Cerebellar nuclear complex (tissue), 1 donor: ENCODE measurements around the gene CPNE4.

Experiments
- DNase-seq, 2 experiments: peaks; one replicate each; lab custom pipeline; 2025; lab: John Stamatoyannopoulos, UW

The CPNE4 gene

DNA sequence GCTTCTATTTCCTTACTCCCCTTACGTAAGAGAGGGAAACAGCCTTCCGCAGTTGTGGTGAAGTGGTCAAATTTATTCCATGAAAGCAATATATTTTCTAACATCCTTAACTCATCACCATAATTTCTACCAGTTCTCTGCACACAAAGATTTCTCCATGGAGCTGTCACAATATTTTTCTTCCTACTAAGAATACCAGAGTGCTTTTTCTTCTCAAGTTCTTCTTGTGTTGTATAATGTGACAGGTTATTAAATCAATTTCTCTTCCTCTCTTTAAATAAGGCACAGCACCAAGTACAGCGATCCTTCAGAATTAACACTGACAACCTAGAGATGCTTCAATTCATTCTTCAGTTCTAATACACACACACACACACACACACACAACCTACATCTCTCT is 153.0 kb downstream of the CPNE4 start:
- DNase-seq = no peak

DNA sequence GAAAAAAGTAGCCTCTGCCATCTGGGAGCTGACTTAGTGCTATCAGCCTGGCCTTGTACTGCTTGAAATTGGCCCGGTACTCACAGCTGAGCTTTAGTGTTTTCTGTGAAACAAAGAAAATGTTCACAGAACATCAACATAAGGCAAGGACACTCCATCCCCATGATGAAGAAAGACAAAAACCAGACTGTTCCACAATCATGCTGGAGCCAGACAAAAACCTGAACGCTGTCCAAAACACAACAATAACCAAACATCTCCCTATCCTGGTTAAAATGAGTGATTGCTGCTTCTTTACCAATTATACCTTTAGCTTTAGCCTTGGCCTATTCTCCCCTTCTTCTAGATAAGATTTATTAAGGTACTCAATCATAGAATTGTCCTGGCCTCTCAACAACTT is 153.9 kb downstream of the CPNE4 start:
- no peak for DNase-seq

DNA sequence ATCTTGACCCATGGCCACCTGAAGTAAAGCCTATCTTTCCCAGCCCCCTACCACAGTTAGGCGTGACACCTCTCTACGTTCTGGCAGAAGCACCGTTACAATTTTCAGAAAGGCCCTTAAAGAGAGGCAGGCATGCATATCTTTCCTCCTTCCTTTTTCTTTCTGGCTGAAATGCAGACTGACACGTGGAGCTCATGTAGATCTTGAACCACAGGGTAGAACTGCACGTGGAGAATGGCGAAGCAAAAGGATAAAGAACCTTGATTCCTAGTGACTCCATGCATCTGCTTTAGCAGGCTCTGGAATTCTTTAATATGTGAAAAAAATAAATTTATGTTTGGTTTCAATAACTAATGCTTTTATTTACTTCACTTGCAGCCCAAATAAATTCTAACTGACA is 166.6 kb downstream of the CPNE4 start:
- DNase-seq = no peak

DNA sequence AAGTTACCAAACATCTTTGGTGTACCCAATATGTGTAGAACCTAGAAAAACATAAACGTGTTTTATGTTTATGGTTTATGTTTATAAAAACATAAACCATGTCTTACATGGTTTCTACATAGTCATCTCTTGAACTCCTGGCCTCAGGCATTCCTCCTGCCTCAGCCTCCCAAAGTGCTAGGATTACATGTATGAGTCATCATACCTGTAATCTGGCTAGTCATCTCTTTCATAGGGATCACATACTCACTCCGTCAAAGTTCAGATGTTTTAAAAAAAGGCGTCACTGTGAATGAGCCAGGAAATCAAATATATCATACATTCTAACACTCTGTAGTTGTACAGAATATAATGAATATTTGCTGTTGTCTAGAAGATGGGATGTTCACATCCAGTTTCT is 178.6 kb downstream of the CPNE4 start:
- no peak for DNase-seq

DNA sequence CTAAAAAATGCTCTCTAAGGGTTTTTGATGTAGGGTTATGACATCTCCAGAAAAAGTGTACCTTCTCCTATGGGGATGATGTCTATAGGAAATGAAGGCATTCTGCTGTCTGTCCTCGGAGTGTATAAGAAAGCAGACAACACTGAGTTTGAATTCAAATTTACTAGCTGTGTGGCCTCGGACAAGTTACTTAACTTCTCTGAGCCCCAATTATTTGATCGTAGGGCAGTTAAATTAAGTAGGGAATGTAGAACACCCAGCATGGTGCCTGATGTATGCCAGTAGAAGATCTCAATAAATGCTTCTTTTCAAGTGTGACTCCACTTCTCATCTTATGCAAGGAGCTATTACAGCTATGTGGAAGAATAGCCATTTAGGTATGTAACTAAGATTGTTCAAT is 184.6 kb downstream of the CPNE4 start:
- no peak for DNase-seq

DNA sequence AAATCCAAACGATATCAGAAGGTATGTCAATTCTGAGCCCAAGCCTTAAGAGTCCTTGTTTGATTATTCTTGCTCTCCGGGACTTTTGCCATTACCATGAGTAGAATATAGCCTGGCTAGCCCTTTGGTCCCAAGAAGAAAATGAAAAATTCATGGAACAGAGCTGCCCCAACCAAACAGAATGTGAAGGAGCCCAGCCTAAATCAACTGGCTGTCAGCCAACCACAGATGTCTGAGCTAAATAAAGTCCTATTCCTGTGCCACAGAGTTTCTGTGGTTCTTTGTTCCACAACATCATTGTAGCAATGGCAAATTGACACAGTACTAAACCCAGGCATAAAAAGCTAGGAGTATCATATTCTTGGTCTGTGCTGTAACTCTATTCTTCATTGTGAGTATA is 185.2 kb downstream of the CPNE4 start:
- DNase-seq = no peak

DNA sequence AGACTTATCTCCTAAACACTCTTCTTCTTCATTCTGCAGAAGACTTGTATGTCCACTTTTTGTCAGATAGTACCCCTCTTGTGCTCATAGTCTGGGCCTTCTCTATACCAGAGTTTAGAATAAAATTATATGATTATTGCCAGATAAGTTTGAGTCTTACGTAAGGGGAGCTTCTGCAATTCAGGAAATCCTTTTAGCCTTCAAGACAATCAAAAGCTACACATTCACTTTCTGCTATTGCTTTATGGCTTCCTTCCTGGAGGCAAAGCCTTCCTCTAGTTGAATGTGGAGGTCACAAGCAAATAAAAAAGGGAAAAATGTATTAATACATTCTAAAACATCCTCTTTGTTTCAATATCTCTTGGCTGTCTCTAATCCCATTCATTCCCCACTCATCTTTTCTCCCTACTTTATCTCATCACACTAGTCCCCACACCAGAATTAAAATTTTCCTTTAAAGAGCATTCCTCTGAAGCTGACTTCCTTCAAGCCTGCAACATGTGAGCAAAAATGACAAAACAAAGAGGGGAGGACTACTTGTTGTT is 186.8 kb downstream of the CPNE4 start:
- DNase-seq = no peak

DNA sequence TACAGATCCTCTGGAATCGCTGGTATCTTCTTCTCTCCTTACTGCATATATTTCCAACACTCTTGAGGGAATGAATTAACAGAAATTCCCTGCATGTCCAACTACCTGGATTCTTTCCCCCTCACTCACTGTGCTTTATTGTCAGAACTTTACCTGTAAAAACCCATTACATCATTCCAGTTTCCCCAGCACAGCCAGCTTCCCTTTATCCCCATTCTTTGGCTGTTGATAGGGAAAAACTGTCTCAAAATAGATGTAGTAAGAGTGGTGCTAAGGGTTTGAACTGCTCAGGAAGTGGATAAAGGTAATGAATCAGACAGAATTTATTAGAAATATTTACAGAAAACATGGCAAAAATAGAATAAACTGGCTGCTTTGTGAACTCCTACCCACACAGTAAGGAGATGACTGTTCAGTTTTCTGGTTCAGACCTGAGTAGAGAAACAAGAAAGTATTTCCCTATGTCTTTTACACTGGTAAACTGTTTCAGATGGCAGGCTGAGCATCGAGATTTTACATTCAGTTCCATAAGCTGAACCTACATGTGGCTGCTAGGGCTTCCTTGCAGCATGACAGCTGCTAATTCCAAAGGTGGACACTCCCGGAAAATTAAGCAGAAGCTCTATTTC is 188.4 kb downstream of the CPNE4 start:
- no peak for DNase-seq

DNA sequence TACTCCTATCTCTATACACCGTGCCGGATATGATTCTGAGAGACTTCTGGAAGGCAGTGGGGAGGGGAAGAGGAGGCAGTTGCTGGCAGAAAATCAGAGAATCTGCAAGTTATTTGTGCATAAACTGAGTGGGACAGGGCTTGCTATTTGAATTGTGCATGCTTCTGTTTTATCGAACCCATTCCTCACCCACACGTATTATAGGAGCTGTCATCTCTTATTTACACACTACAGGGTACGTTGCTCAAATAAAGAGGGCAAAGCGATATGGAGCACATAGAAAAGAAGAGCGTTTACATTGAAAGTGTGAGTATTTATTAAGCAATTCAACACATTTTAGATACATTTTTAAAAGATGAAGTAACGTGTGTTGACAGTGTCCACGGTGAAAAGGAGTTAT is 191.6 kb downstream of the CPNE4 start:
- DNase-seq = no peak

DNA sequence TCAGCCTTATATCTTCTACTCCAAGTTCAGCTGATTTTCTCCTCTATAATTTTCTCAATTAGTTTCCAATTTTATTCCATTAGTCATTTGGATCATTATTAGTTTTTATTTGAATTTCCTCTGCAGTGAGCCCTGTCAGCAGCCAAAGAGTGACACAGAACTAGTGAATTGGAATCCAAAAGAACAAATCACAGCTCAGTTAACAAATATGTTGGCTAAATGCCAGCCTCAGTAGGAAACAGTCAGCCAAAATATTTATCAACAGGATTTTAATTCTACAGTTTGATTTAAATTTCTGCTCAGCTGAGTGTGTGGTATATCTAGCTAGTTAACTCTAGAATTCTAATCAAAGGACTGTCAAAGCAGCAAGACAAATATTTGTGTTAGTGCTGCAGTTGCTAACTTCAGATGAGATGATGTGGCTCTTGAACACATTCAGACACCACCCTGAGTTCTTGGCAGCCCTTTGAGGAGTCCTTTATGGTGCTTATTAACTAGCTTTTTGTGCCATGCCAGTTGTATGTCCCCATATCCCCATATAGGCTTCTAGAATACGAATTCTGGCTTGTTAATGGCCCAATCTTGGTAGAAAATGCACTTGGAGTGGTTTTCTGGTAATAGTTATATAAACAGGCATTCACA is 194.5 kb downstream of the CPNE4 start:
- DNase-seq = no peak

DNA sequence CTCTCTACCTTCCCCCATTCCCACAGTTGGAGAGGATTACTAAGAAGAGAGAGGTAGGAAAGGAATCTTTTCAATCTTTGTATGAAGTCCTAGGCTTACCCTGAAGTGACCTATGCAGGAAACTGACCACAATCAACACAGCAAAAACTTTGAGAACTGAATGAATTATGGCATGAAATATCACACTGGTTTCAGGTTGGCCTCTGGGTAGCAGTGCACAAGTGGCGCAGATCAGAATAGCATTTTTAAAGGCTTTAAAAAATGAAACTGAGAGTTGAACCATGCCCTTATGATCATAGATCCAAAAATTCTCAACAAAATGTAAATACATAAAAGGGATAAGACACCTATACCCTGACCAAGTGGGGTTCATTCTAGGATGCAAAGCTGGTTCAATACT is 198.9 kb downstream of the CPNE4 start:
- no peak for DNase-seq

DNA sequence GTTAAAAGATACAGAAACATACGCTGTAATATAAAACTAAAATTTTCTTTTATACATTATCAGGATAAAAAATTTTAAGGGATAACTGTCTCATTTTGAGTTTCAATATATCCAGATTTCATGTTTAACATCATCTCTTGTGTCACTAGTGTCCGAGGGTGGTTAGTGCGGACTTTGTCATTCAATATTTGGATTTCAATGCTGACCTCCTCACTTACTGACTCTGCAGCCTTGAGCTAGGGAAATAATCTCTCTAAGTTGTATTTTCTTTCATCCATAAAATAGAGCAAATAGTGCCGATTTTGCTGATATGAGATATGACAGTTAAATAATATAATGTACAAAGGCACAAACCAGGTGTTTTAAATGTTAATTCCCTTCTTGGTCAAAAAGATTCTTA is 203.2 kb downstream of the CPNE4 start:
- no peak for DNase-seq

DNA sequence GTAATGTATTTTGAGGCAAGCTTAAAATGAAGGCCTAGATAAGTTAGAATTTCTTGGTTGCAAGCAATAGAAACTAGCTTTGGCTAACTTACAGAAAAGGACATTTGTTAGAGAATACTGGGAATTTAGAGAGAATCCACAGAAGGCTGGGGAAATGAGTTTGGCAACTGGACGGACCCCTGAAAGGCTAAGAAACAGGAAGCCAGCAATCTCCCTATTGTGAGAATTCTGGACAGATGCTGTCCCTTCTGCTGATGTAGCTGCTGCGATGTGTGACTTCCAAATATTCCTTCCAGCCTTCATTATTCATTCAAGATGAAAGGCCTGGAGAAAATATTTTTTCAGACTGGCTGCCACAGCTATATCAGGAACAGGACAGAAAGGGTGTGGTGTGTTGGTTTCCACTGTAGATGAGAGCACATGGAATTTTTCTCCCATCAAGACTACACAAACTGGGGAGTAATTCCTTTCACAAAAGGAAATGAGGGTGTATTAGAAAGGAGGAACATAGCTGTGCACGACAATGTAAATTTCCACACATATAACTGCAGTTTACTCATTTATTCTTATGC is 213.5 kb downstream of the CPNE4 start:
- DNase-seq = no peak

DNA sequence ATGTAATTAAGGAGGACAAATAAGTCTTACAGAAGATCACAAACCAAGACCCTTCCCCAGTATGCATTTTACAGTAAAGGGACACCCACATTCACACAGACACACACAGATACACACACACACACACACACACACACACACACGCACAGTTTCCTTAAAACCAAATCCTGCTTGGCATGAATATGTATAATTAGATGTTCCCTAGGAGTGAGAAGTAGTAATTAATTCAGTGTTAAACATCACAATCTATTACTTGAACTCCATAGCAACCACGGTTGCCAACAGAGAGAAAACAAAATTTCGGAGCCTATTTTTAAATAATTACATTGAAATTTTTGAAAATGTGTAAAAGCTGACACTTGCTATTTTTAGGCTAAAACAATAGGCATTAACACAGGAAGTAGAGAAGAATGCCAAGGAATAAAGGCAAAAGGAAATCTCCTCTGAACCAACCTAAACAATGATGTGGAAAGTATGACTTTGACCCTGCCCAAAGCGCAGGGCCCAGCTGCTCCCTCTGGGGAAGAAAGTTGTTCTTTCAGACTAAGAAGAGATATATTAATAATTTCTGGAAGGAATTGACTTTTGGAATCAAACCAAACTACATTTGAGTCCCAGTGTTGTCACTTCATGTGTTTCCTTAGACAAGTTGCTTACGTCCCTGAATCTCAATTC is 215.3 kb downstream of the CPNE4 start:
- no peak for DNase-seq

DNA sequence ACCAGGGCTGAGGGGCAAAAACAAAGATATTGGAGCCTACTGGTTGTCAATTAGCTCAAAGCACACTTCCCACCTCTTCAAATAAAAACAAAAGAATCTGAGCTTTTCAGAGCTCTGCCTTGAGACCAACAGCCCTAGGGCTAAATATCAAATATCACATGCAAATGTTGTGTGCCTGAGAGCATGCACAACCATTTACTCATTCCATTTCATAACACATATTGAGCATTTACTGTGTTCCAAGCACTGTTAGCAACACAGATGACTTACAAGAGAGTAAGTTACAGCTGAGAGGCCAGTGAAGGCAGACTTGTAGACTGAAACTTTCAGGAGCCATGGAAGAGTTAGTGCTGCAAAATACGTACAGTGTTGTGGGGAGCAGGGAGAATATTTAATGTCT is 222.4 kb downstream of the CPNE4 start:
- DNase-seq = no peak

DNA sequence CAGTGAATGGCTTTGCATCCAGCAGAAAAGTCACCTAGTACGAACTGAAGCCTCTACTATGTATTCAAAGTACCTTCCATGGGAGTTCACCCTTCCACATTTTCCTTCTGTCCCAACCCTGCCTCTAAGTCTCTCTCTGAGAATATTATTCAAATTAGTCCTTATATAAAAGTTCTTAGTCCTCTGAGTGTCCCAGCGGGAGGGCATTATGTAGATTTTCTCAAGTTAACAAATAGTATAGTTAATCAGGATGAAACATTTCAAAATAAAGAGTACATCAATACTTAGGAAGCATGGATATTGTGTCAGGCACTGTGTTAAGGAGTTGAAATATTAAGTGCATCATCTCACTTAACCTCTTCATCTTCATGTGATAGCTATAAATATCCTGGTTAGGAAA is 223.3 kb downstream of the CPNE4 start:
- DNase-seq = no peak

DNA sequence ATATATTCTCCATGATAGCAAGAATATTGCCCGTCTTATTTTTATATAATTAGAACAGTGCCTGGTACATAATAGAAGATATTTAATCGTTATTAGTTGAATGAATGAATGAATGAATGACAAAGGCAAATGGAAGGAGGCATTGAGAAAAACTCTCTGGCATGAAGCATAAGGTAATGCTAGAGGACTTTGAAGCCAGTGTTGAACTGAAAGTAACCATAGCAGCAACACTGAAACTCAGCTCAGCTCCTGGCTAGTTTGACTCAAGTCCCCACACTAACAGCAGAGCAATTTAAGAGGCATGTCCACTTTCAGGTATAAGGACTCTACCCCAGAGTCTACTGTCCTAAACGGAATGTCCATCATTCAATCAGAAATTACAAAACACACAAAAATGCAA is 227.0 kb downstream of the CPNE4 start:
- DNase-seq = no peak

DNA sequence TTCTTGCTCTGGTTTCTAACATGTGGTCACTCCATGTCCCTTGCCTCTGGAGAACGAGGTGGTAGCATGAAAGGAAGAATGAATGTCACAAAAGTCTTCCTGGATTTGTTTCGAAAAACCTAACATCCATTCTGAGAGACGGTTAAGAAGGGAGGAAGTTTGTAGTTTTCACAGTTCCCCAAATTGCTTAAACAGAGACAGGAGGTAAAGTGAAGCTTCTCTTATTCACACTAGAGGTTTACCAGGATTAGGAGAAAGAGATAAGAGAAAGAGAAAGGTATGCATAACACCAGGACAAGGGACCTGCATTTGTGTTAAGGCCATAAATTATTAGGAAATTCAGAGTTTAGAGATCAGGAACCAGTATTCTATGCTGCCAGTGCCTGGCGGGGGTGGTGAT is 228.1 kb downstream of the CPNE4 start:
- no peak for DNase-seq

DNA sequence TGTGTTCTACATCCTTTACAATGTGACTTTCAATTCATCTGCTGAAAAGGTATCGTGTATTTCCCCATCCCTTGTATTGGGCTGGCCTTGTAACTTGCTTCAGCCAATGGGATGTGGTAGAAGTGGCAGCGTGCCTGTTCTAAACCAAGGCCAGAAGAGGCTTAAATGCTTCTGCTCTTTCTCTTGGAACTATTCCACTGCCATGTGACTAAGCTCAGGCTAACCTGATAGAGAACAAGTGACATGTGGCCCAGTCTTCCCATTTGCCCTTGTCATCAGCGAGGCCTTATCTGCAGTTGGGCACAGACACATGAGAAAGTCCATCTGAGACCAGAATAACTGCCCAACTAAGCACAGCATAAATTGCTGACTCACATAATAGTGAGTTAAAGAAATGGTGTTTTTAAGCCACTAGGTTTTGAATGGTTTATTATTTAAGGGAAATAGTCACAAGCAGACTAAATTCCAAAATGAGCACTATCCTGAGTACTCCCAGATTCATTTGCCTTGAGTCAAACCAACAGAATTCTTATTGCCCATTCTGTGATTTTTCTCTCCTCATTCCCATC is 230.2 kb downstream of the CPNE4 start:
- DNase-seq = no peak

DNA sequence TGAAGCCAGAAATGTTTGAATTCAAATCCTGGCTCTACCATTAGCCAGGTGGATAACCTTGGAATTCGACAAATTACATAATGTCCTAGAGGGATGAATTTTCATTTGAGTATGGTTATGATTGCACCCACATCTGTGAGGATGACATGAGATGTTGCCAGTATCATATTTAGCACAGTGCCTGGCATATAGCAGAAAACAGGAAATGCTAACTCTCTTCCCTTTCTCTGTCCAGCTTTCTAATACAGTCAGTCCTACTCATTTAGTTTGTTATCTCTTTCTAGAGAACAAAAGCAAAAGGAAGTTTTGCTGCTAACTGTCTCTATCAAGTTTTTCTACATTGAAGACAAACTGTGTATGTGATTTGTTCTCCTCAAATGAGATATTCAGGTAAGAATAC is 231.7 kb downstream of the CPNE4 start:
- no peak for DNase-seq

DNA sequence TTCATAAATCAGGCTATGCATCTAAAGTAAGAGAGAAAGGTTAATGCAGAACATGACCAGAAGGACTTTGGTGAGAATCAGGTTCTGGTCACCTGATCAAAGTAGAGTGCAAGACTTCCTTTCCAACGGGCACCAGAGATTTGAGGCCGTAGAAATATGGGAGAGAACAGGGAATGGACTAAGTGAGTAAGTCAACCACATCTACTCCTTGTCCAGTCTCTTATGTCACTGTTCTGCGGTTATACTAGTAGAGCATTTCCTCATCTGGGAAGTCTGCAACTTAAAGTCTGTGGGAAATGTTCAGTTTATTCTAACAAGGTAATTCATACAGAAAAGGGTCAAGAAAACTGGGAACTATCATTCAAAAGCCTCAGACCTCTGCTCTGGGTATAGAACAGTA is 232.8 kb downstream of the CPNE4 start:
- DNase-seq = no peak

DNA sequence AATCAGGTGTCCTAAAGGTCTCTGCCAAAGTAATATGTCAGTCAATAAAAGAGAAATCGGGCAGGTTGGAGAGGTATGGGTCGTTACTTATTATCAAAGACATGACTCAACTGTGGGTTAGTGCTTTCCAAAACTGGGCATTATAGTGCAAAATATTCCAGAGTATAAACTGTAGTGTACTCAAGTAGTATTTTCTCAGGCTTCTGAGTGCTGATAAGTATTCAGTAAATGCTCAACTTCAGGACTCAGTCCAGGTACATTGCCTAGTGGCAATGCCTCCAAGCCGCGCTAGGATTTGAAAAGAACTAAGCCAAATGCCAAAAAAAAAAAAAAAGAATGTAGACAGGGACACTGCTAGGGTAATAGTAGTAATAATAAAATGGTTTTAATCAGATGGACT is 233.2 kb downstream of the CPNE4 start:
- DNase-seq = no peak

DNA sequence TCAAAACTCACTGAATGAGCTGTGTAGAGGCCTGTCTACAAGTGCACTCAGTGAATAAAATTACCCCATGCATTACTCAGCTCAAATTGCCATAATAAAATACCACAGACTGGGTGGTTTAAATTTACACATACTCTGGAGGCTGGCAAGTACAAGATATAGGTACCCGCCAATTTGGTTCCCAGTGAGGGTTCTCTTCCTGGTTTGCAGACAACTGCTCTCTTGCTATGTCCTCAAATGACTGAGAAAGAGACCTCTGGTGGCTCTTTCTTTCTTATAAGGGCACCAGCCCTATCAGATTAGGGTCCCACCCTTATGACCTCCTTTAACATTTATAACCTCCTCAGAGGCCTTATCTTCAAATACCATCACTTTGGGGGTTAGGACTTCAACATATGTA is 237.0 kb downstream of the CPNE4 start:
- no peak for DNase-seq
